Measurements from ENCODE around the gene YPEL1.

YPEL1 gene

DNA sequence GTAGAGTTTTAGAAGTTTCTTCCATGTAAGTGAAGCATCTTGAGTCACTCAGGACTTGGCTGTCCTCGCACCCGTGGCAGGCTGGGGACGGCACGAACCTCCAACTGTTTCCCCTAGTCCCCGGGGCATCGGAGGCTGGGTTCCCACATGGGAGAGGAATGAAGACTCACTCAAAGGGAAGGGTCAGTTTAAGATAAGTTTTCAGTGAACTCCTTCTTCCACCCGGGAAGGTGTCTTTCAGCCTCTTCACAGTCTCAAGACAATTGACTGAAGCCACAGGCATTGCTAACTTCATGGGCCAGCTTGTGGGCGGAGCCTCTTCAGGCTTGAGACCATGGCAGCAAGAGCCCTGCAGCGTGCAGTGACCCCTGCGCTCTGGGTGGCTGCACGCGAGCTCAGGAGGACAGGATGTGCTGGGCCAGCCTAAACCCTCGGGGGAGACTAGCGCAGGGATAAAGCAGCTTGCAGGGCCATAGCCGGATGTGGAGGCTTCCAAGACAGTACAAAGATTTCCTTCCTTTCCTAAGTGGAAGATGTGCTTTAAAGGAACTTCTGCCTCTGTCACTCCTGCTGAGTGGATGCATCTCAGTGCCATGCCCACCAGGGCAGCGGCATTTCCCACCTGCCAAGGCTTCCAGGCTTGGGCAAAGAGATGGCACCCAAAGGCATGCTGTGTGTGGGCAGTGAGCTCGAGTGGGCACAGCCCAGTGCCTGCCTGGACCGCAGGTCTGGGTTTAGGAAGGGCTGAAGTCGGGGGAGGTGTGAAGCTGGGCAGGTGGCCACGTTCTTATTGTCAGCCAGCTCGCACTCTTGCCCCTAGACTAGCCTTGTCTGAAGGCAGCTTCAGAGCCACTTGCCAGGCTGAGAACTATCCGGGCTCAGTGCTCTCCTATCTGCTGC is 36.9 kb downstream of the YPEL1 start:
- TF ChIP-seq CTCF (IDR thresholded peaks at IDR 0.05; ENCODE audit: insufficient read depth, low read length, poor library complexity, severe bottlenecking), result no peak
- no peaks in the 10 kb centered on the region for H3K27me3 ChIP-seq (replicated peaks; ENCODE audit: control insufficient read depth, insufficient read depth, low read length)
- H3K36me3 ChIP-seq (ENCODE audit: control insufficient read depth, insufficient read depth, low read length), result peaks cover 26% of the 10 kb centered on the region
- no peak overlapping the region for H3K4me3 ChIP-seq (replicated peaks; ENCODE audit: low read depth, low read length)
- DNase-seq (ENCODE audit: extremely low read depth, insufficient read length), result no peak

- H3K4me3 ChIP-seq (replicated peaks; ENCODE audit: low read depth, low read length), result no peak overlapping the region
- no peak for DNase-seq (ENCODE audit: extremely low read depth, insufficient read length)
- peaks cover 29% of the 10 kb centered on the region for H3K36me3 ChIP-seq (ENCODE audit: control insufficient read depth, insufficient read depth, low read length)
- H3K27me3 ChIP-seq (replicated peaks; ENCODE audit: control insufficient read depth, insufficient read depth, low read length), result no peaks in the 10 kb centered on the region
- no peak for TF ChIP-seq CTCF (IDR thresholded peaks at IDR 0.05; ENCODE audit: insufficient read depth, low read length, poor library complexity, severe bottlenecking)
Observed at GRCh38 chr22:21697880-21698279, 37.7 kb downstream of the YPEL1 start.

- TF ChIP-seq CTCF (IDR thresholded peaks at IDR 0.05; ENCODE audit: insufficient read depth, low read length, poor library complexity, severe bottlenecking), result no peak
Observed at GRCh38 chr22:21697021-21697771, 38.4 kb downstream of the YPEL1 start.

DNA sequence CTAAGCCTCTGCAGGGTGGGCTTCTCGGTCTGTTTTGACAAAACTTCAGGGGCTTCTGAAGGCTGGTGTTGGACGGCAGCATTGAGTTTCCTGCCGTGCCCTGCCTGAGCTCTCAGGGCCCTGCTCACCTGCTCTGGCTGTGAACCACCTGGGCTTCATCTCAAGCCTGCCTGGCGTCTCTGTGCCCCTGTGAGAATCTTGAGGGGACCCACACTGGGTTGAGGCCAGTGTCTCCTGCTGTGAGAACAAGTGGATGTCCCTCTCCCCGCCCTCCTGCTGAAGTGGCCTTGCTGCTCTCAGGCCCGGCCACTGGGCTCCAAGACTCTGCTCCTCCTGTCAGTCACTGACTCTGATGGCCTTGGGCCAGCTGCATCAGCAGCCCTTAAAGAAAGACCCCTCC is 39.5 kb downstream of the YPEL1 start:
- H3K4me3 ChIP-seq (replicated peaks; ENCODE audit: low read depth, low read length), result no peak overlapping the region
- TF ChIP-seq CTCF (IDR thresholded peaks at IDR 0.05; ENCODE audit: insufficient read depth, low read length, poor library complexity, severe bottlenecking), result no peak
- DNase-seq (ENCODE audit: extremely low read depth, insufficient read length), result no peak
- H3K36me3 ChIP-seq (ENCODE audit: control insufficient read depth, insufficient read depth, low read length), result peaks cover 31% of the 10 kb centered on the region
- H3K27me3 ChIP-seq (replicated peaks; ENCODE audit: control insufficient read depth, insufficient read depth, low read length), result no peaks in the 10 kb centered on the region

More at GRCh38 chr22:21697021-21697771, 38.4 kb downstream of the YPEL1 start:
- no peak for DNase-seq (ENCODE audit: extremely low read depth, insufficient read length)
- H3K36me3 ChIP-seq (ENCODE audit: control insufficient read depth, insufficient read depth, low read length), result peaks cover 29% of the 10 kb centered on the region
- H3K4me3 ChIP-seq (replicated peaks; ENCODE audit: low read depth, low read length), result no peak overlapping the region
- no peaks in the 10 kb centered on the region for H3K27me3 ChIP-seq (replicated peaks; ENCODE audit: control insufficient read depth, insufficient read depth, low read length)

GRCh38 chr22:21695430-21696085 is 40.0 kb downstream of the YPEL1 start:
- no peak for TF ChIP-seq CTCF (IDR thresholded peaks at IDR 0.05; ENCODE audit: insufficient read depth, low read length, poor library complexity, severe bottlenecking)
- H3K27me3 ChIP-seq (replicated peaks; ENCODE audit: control insufficient read depth, insufficient read depth, low read length), result no peaks in the 10 kb centered on the region
- no peak overlapping the region for H3K4me3 ChIP-seq (replicated peaks; ENCODE audit: low read depth, low read length)
- no peak for DNase-seq (ENCODE audit: extremely low read depth, insufficient read length)
- H3K36me3 ChIP-seq (ENCODE audit: control insufficient read depth, insufficient read depth, low read length), result peaks cover 31% of the 10 kb centered on the region
